Femur (tissue), 1 donor: ENCODE measurements around the gene ZNF839.
"Not testable (repeated sequence)": the region's sequence is repeated elsewhere in the genome, so short reads cannot be mapped to it uniquely, and the experiment has no call there.

Experiments
- DNase-seq: peaks from one replicate; pipeline ENCODE4 v3.0.0-alpha.2; 2017

The ZNF839 gene

GRCh38 chr14:102342238-102342637 is 22.7 kb downstream of the ZNF839 start:
- no peak for DNase-seq

DNA sequence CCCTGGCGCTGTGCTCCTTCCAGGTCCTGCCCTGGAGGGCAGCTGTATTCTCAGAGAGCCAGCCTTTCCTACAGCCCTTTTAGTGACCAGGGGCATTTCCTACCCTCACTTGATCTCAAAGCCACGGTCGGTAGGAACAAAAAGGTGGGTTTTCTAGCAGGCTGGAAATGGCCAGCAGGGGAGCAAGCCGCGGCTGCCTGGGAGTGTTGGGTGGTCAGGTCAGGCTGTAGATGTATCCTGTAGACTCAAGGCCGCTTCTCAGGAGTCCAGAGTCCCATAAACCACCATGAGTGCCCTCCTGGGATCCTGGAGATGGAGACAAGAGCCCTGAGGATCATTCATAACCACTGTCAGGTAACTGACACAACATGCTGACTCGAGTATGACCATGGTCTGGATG is 24.5 kb downstream of the ZNF839 start:
- DNase-seq, result no peak

DNA sequence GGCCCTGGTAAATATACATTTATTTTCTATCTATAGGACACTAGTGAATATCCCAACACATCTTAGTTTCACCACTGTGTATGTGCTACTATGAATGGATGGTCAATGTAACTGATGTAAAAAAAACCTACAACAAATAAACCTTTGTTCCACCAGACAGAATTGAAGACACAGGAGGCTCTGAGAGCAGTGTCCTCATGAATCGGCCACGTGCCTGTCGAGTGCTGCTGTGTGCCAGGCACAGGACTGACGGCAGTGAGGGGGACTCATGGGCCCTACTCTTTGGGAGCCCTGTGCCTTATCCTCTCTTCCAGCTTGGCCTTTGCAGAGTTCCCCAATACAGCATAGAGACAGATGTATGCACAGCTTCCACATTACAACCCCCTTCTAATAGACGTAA is 24.9 kb downstream of the ZNF839 start:
- DNase-seq, result no peak

DNA sequence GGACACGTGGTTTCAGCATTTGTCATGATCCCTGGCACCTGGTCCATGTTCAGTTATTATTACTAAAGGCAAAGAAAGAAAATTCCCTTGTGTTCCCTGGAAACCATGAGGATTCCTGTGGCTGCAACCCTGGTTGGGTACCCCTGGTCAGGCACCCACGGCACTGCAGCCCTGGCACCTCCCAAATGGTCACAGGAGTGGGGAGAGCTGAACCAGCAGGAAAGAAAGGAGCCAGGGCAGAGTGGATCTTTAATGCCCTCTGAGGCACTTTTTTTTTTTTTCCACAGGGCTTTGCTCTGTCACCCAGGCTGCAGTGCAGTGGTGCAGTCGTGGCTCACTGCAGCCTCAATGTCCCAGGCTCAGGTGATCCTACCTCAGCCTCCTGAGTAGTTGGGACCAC is 25.7 kb downstream of the ZNF839 start:
- DNase-seq, result no peak

DNA sequence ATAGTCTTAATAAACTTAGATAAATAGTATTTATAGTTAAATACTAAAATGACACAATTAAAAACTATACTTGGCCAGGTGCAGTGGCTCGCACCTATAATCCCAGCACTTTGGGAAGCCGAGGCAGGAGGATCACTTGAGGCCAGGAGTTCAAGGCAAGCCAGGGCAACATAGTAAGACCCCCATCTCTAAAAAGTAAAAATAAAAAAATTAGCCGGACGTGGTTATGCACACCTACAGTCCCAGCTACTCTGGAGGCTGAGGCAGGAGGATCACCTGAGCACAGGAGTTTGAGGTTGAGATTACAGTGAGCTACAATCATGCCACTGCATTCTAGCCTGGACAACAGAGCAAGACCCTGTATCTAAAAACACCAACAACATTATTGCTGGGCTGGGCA is 27.1 kb downstream of the ZNF839 start:
- no peak for DNase-seq

DNA sequence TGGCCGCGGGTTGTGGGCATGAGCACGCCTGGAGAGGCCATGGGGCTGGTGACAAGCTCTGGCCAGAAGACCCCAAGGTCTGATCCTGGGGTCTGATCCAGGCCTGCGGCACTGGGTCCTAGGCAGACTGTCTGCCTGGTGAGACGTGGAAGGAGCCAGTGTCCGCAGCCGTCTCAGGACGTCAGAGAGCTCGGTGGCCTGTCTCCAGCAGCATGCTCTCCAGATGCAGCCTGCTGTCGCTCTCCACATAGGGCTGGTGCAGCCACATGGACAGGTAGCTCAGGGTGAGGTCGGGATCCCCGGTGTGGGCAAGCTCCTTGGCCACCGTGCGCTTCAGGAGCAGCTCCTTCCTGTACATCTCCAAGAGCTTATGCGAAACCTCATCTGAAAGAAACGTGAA is 28.8 kb downstream of the ZNF839 start:
- DNase-seq, result no peak

- no peak for DNase-seq
Measured at GRCh38 chr14:102351023-102351422, 31.5 kb downstream of the ZNF839 start.

- not testable (repeated sequence) for DNase-seq
Measured at GRCh38 chr14:102351593-102351992, 32.0 kb downstream of the ZNF839 start.

- DNase-seq, result no peak
Measured at GRCh38 chr14:102352213-102352612, 32.7 kb downstream of the ZNF839 start.

- DNase-seq, result no peak
Measured at GRCh38 chr14:102353126-102353619, 33.6 kb downstream of the ZNF839 start.

GRCh38 chr14:102356280-102356679 is 36.7 kb downstream of the ZNF839 start:
- DNase-seq, result no peak

- no peak for DNase-seq
Measured at GRCh38 chr14:102359341-102359740, 39.8 kb downstream of the ZNF839 start.

- no peak for DNase-seq
Measured at GRCh38 chr14:102360388-102360787, 40.8 kb downstream of the ZNF839 start.

DNA sequence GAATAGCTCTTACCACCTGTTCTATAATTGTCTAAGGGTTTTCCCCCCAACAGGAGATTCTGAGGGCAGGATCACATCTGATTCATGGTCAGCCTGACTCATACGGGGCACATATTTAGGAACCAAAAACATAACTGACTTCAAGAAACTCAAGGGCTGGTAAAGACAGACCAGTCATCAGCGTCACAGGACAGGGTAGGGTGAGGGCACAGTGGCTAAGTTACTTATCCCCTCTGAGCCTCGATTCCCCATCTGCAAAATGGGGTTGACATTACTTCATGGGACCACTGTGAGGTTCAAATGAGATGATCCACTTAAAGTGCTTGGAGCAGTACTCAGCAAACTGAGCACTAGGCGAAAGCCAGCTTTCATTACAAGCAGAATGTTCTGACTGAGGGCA is 42.5 kb downstream of the ZNF839 start:
- no peak for DNase-seq

DNA sequence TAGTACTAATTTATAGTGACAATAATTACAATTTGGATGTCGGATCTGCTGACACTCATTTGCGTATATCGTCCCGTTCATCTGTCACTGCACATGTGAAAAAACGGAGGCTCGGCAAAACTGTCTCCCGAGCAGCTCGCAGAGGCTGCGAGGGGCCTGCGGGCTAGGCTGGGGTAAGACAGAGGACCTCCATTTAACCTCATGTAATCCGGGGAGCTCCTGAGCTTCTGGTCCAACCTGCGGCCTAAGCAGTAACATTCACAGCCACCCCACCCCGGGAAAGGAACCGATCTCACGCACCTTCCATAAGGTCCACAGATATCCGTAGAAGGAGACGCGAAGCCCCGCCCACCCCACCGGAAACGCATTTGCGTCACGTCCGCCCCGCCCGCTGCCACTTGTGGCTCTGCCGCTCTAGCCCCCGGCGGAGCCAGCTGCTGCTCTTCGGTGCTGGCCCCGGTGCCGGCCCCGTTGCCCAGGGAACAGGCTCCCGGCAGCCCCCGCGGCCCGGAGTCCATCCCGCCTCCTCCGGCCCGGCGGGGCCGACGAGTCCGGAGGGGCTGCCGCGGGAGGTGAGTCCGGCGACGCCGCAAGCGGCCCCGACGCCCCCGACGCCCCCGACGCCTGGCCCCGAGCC is 43.1 kb downstream of the ZNF839 start, which contains the start of the genes CINP and TECPR2:
CINP (minus strand) TSS at position 346 of the 637 bp plus-strand sequence; CDS start at position 307, 39 bp downstream.
TECPR2 (plus strand) TSS at position 397 of the 637 bp plus-strand sequence. CDS start 13,781 bp downstream, outside the sequence.
- peak; percentile 99 for DNase-seq

GRCh38 chr14:102363182-102363943 is 43.8 kb downstream of the ZNF839 start:
- no peak for DNase-seq

- DNase-seq, result no peak
Measured at GRCh38 chr14:102370305-102370809, 50.8 kb downstream of the ZNF839 start.

DNA sequence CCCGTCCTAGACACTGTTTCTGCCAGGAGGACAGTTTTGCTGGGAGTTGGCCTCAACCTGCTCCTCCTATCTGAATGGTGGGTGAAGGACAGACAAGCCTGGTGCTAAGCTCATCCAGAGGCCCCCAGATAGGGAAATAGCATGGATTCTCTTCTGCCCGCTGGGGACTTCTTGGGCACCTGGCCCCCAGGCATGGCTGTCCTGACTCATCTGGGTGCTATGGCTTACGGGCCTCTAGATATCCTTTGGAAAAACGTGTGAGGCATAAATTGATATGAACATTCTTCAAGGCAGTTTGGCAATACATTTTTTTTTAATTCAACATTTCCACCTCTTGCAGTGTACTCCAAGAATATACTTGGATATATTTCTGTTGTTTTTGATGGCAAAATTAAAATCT is 51.8 kb downstream of the ZNF839 start:
- DNase-seq, result no peak

DNA sequence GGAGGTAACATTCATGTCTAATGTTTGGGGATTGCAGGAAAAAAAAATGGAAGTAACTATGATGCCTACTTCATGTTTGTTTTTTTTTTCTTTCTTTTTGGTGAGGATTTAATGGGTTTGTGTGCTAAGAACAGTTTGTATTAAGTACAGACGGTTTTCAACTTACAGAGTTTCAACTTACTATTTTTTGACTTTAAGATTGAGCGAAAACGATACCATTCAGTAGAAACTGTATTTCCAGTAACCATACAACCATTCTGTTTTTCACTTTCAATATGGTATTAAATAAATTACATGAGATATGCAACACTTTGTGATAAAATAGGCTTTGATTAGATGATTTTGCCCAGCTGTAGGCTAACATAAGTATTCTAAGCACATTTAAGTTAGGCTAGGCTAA is 53.6 kb downstream of the ZNF839 start:
- no peak for DNase-seq

DNA sequence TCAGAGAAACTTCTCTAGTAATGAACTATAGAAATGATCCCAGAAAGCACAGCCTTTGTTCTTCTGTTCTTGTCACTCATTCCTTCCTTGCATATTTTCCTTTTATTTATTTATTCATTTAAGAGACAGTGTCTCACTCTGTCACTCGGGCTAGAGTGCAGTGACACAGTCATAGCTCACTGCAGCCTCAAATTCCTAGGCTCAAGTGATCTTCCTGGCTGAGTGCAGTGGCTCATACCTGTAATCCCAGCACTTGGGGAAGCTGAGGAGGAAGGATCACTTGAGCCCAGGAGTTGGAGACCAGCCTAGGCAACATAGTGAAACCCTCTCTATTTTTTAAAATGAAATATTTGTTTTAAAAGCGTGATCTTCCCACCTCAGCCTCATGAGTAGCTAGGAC is 54.7 kb downstream of the ZNF839 start:
- DNase-seq, result no peak

- no peak for DNase-seq
Measured at GRCh38 chr14:102375119-102375518, 55.6 kb downstream of the ZNF839 start.

- DNase-seq, result no peak
Measured at GRCh38 chr14:102377696-102378095, 58.1 kb downstream of the ZNF839 start.

GRCh38 chr14:102378830-102379229 is 59.3 kb downstream of the ZNF839 start:
- no peak for DNase-seq

- no peak for DNase-seq
Measured at GRCh38 chr14:102387086-102387485, 67.5 kb downstream of the ZNF839 start.
